HFFc6 (cell line): Measurements from ENCODE around the gene GSG1L. TPM values are rescaled to one million over a fixed set of nuclear protein-coding genes. Genes with fewer than 3 reads are reported as not detected.

ENCODE experiments used
- DNase-seq: peaks from one replicate; pipeline ENCODE4 v3.0.0-alpha.2; 2018
- H3K27ac Mint-ChIP-seq: 2 replicates; pipeline ENCODE4 v1.8.0; 2020; ENCODE audit warnings: mild to moderate bottlenecking, mixed read lengths
- H3K27me3 Mint-ChIP-seq: 2 replicates; pipeline ENCODE4 v1.8.0; 2021; ENCODE audit warnings: mild to moderate bottlenecking, moderate library complexity, mixed read lengths; ENCODE audit not compliant: insufficient read depth
- H3K36me3 Mint-ChIP-seq: 2 replicates; pipeline ENCODE4 v1.8.0; 2021; ENCODE audit warnings: low read depth, mixed read lengths
- H3K4me1 Mint-ChIP-seq: 2 replicates; pipeline ENCODE4 v1.8.0; 2020; ENCODE audit warnings: low read depth, mixed read lengths
- H3K4me3 Mint-ChIP-seq: 2 replicates; pipeline ENCODE4 v1.8.0; 2020; ENCODE audit warnings: mild to moderate bottlenecking, moderate library complexity, mixed read lengths
- H3K9me3 Mint-ChIP-seq: 2 replicates; pipeline ENCODE4 v1.8.0; 2020; ENCODE audit warnings: mild to moderate bottlenecking, mixed read lengths
- total RNA-seq, 6 experiments: library from RNA; stranded (reverse); fragmentation: NEBNext Ultra II Directional; extraction: Animal tissue kit (Norgen Biotek cat#: 25700); gene quantifications; 2 replicates in 1 of 6; 3 replicates in 5 of 6; pipeline ENCODE4 v1.2.3, GENCODE V29; 2021
- TF ChIP-seq, protein P1 (sequence below): fragments of 200-600 bp; sonication (generic); IDR thresholded peaks from 2 replicates; pipeline ENCODE4 v1.5.0; 2021; ENCODE audit warnings: antibody characterized with exemption, mild to moderate bottlenecking

Gene GSG1L
- total RNA-seq, 6 experiments from 2014 or later, result not detected

- TF ChIP-seq, protein P1, sequence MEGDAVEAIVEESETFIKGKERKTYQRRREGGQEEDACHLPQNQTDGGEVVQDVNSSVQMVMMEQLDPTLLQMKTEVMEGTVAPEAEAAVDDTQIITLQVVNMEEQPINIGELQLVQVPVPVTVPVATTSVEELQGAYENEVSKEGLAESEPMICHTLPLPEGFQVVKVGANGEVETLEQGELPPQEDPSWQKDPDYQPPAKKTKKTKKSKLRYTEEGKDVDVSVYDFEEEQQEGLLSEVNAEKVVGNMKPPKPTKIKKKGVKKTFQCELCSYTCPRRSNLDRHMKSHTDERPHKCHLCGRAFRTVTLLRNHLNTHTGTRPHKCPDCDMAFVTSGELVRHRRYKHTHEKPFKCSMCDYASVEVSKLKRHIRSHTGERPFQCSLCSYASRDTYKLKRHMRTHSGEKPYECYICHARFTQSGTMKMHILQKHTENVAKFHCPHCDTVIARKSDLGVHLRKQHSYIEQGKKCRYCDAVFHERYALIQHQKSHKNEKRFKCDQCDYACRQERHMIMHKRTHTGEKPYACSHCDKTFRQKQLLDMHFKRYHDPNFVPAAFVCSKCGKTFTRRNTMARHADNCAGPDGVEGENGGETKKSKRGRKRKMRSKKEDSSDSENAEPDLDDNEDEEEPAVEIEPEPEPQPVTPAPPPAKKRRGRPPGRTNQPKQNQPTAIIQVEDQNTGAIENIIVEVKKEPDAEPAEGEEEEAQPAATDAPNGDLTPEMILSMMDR, result no peak
- H3K27ac Mint-ChIP-seq, result no peak overlapping the region
- H3K9me3 Mint-ChIP-seq, result peaks cover 1% of the 10 kb centered on the region
- no peaks in the 10 kb centered on the region for H3K4me1 Mint-ChIP-seq
- H3K27me3 Mint-ChIP-seq, result peaks cover 40% of the 10 kb centered on the region
- no peak for DNase-seq
- no peak overlapping the region for H3K4me3 Mint-ChIP-seq
- no peaks in the 10 kb centered on the region; the same call in 1 of the 2 replicates for H3K36me3 Mint-ChIP-seq
Measured at GRCh38 chr16:27824786-27825185, 238.7 kb downstream of the GSG1L start.

GRCh38 chr16:27824006-27824405 lies 239.5 kb downstream of the GSG1L start:
- no peak overlapping the region for H3K4me3 Mint-ChIP-seq
- TF ChIP-seq, protein P1, result no peak
- H3K4me1 Mint-ChIP-seq, result no peaks in the 10 kb centered on the region
- H3K27ac Mint-ChIP-seq, result no peak overlapping the region
- no peaks in the 10 kb centered on the region for H3K9me3 Mint-ChIP-seq
- DNase-seq, result no peak
- H3K36me3 Mint-ChIP-seq, result no peaks in the 10 kb centered on the region
- peaks cover 48% of the 10 kb centered on the region for H3K27me3 Mint-ChIP-seq

GRCh38 chr16:27823421-27823820 lies 240.1 kb downstream of the GSG1L start:
- no peak overlapping the region for H3K4me3 Mint-ChIP-seq
- H3K9me3 Mint-ChIP-seq, result no peaks in the 10 kb centered on the region
- no peaks in the 10 kb centered on the region for H3K36me3 Mint-ChIP-seq
- TF ChIP-seq, protein P1, result no peak
- peaks cover 1% of the 10 kb centered on the region; the same call in 1 of the 2 replicates for H3K4me1 Mint-ChIP-seq
- peaks cover 52% of the 10 kb centered on the region for H3K27me3 Mint-ChIP-seq
- H3K27ac Mint-ChIP-seq, result no peak overlapping the region
- DNase-seq, result no peak

DNA sequence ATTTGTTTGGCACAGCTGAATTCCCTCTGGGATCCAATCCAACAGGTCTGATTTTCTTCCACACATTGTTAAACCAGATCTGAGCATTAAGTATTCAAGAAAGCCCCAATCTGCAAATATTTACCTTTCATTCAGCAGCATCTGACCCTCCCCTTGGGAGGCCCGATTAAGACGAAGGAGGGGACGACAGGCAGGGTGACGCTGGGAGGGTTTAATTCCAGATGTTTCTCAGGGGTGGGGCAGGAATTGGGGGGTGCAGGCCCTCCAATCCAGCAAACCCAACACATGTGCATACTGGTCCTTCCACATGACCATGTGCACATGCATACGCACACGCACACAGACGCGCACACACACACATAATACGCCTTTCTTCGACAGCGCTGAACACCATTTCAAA lies 240.5 kb downstream of the GSG1L start:
- TF ChIP-seq, protein P1, result no peak
- DNase-seq, result no peak
- Mint-ChIP-seq H3K4me3 (no peak overlapping the region), H3K27ac (no peak overlapping the region), H3K9me3 (no peaks in the 10 kb centered on the region), H3K36me3 (no peaks in the 10 kb centered on the region), H3K27me3 (peaks cover 56% of the 10 kb centered on the region), H3K4me1 (peaks cover 6% of the 10 kb centered on the region)

GRCh38 chr16:27822529-27822928 lies 241.0 kb downstream of the GSG1L start:
- Mint-ChIP-seq H3K27me3 (peaks cover 59% of the 10 kb centered on the region), H3K4me1 (peaks cover 6% of the 10 kb centered on the region), H3K4me3 (no peak overlapping the region), H3K36me3 (no peaks in the 10 kb centered on the region), H3K9me3 (no peaks in the 10 kb centered on the region), H3K27ac (no peak overlapping the region)
- DNase-seq, result no peak
- TF ChIP-seq, protein P1, result no peak
